GM21737 (cell line): ENCODE data around the gene RHBDF2.

Experiments
- ATAC-seq: cut with Tn5 transposase; IDR thresholded peaks from one replicate; pipeline ENCODE4 v1.9.1; 2021; ENCODE audit warnings: mild to moderate bottlenecking, moderate library complexity; ENCODE audit not compliant: unreplicated experiment

Gene RHBDF2

GRCh38 chr17:76501018-76501826 is at the start of gene RHBDF2:
Gene RHBDF2 (minus strand): TSS chr17:76501423. CDS start chr17:76481524, 19,899 bp downstream.
- ATAC-seq, result peak; percentile 58

- ATAC-seq, result no peak
These were observed 48.3 kb upstream of the RHBDF2 start for GRCh38 chr17:76549539-76549938.

GRCh38 chr17:76549215-76549518 is 47.9 kb upstream of the RHBDF2 start:
- ATAC-seq, result no peak

GRCh38 chr17:76548378-76549214 is 47.4 kb upstream of the RHBDF2 start:
- no peak for ATAC-seq

GRCh38 chr17:76547642-76548202 is 46.5 kb upstream of the RHBDF2 start:
- no peak for ATAC-seq

GRCh38 chr17:76547183-76547641 is 46.0 kb upstream of the RHBDF2 start:
- ATAC-seq, result peak; percentile 51

GRCh38 chr17:76546556-76547182 is 45.4 kb upstream of the RHBDF2 start:
- ATAC-seq, result no peak

- ATAC-seq, result no peak
These were observed 44.8 kb upstream of the RHBDF2 start for GRCh38 chr17:76545918-76546555.

- ATAC-seq, result no peak
These were observed 43.5 kb upstream of the RHBDF2 start for GRCh38 chr17:76544546-76545365.

GRCh38 chr17:76543826-76544545 is 42.8 kb upstream of the RHBDF2 start:
- no peak for ATAC-seq

GRCh38 chr17:76543482-76543825 is 42.2 kb upstream of the RHBDF2 start:
- no peak for ATAC-seq

- ATAC-seq, result no peak
These were observed 41.8 kb upstream of the RHBDF2 start for GRCh38 chr17:76542984-76543383.

- no peak for ATAC-seq
These were observed 41.3 kb upstream of the RHBDF2 start for GRCh38 chr17:76542566-76542971.

GRCh38 chr17:76541739-76542454 is 40.7 kb upstream of the RHBDF2 start:
- no peak for ATAC-seq

GRCh38 chr17:76540381-76541300 is 39.4 kb upstream of the RHBDF2 start:
- ATAC-seq, result no peak

GRCh38 chr17:76539631-76540271 is 38.5 kb upstream of the RHBDF2 start, which contains the start of gene PRCD:
Gene PRCD (plus strand): TSS chr17:76540044. CDS start chr17:76540142, 98 bp downstream.
- ATAC-seq, result no peak

GRCh38 chr17:76538941-76539570 is 37.8 kb upstream of the RHBDF2 start:
- no peak for ATAC-seq
